Astrocyte of the cerebellum (primary cell): Measurements from ENCODE around the gene DDX23.

Experiments used
- DNase-seq: peaks from one replicate; pipeline ENCODE4 v3.0.0-alpha.2; 2011; ENCODE audit warnings: low read depth
- H3K4me3 ChIP-seq: 2 replicates; pipeline ENCODE4 v1.5.1; 2011; ENCODE audit warnings: mild to moderate bottlenecking, low read depth, low read length, moderate library complexity
- in situ Hi-C: cut with HindIII; loops from 2 replicates; pipeline ENCODE4 v1.10.0; 2017; ENCODE audit warnings: low sequenced_read_pairs
- TF ChIP-seq, protein P1 (sequence below): IDR thresholded peaks from 2 replicates; pipeline ENCODE4 v1.5.1; 2012; ENCODE audit warnings: low read length, low read depth, moderate library complexity, mild to moderate bottlenecking; ENCODE audit errors: missing control alignments

DDX23 gene

DNA sequence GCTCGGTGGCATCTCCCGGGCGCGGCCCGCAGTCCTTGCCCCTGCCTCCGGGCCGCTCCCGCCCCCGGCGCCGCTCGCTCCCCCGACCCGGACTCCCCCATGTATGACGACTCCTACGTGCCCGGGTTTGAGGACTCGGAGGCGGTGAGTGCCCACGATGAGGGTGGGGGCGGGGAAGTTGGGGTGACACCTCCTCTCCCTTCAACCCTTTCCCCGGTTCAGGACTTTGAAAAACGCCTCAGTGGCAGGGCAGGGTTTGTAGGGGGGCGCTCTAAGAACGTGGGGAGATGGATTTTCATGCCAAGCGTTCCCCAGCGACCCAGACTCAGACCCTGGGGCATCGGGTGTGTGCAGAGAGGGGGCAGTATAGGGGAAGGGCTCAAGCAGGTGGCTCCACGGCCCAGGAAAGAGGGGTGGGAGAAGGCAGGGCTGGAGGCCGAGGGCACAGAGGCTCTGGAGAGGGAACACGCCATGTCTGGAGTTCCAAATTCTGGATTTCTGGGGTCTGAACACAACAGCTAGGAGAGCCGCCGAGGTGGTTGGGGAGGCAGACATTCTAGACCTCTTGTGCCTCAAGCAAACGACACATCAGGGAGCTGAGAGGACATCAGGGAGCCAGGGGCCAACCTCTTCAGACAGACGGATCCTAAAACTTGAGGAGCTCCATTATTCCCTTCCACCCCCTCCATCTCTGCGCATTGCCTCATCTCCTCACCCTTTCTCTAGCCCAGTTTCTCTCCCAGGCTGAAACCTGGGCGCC is 33.0 kb downstream of the DDX23 start:
- no peak for DNase-seq
- in situ Hi-C loops = no loop called here
- TF ChIP-seq, protein P1, sequence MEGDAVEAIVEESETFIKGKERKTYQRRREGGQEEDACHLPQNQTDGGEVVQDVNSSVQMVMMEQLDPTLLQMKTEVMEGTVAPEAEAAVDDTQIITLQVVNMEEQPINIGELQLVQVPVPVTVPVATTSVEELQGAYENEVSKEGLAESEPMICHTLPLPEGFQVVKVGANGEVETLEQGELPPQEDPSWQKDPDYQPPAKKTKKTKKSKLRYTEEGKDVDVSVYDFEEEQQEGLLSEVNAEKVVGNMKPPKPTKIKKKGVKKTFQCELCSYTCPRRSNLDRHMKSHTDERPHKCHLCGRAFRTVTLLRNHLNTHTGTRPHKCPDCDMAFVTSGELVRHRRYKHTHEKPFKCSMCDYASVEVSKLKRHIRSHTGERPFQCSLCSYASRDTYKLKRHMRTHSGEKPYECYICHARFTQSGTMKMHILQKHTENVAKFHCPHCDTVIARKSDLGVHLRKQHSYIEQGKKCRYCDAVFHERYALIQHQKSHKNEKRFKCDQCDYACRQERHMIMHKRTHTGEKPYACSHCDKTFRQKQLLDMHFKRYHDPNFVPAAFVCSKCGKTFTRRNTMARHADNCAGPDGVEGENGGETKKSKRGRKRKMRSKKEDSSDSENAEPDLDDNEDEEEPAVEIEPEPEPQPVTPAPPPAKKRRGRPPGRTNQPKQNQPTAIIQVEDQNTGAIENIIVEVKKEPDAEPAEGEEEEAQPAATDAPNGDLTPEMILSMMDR = peak; percentile 7

DNA sequence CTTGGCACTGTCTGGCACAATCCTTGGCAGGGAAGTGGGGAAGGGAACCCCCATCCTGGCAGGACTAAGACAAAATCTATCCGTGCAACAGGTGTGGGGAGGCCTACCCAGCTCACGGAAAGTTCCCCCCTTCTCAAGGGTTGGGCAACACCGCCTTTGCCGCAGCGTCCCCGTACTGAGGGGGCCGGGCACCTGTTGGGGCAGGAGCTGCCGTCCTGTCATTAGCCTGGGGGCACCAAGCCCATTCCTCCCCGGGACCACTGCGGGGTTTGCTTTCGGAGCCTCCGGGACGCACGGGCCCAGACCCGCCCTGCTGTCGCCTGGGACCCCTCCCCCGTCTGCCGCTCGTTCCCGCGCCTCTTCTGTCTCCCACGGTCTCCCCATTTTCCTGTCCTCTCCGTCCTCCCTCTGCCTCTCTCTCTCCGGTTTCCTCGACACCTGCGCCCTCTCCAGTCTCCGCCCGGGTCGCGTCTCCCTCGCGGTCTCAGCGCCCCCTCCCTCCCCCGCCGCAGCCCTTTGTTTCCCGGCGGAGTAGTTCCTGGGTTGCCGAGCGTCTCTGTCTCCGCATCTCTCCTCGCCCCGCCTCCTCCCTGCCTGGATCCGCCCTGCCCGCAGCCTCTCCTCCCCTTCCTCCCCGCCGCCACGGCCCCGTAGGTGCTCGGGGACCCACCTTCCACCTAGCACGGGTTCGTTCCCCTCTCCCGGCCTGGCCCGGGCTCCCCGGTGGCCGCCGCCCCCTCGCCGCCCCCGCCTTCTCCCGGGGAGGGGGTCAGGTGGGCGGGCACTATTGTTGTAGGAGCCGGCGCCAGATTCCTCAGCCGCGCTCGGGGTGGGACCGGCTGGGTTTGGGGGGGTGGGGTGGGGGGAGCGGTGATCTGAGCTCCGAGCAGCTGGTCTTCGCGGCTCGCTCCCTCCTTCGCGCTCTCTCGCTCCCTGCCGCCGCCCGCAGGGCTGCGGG is 33.8 kb downstream of the DDX23 start, which contains the start of gene CACNB3:
Gene CACNB3 (plus strand): TSS at position 624 of the 958 bp plus-strand sequence. CDS start 434 bp downstream, outside the sequence.
- DNase-seq = no peak
- peak within 1 kb of the TSS; percentile 62 for H3K4me3 ChIP-seq
- TF ChIP-seq, protein P1 = no peak
- in situ Hi-C loops = no loop called here

More for the DNA sequence above, 33.0 kb downstream of the DDX23 start:
- peak overlapping the region; percentile 62 for H3K4me3 ChIP-seq

DNA sequence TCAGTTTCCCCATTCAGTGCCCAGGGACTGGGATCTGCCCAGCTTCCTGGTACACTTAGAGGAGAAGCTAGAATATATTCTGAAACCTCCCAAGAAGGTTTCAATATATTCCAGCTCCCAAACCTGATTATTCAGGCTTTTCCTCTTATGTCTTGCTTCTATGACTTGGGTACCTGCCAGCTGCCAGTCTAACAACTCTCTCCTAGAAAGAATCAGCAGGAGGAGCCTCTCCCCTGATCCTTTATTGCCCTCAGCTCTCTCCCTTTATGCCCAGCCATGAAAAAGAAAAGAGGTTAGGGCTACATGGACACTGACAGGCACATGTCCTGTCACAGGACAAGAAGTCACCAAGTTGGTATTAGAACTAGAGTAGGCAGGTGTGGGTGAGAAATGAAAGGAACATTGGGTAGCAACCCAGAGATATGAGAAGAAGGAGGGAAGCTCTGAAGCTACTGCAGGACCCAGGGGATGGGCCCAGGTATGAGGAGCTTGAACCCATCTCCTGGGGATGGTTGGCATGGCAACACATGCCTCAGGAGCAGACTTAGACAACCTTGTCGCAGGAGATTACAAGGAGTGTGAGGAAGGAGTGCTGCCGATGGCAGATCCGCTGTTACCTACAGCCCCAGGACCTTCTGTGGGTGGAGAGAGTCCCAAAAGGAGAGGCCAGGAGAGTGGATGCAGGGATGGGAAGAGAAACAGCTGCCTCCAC is 35.7 kb downstream of the DDX23 start:
- TF ChIP-seq, protein P1 = no peak
- peak overlapping the region; percentile 82 for H3K4me3 ChIP-seq
- DNase-seq = no peak
- in situ Hi-C loops = no loop called here

DNA sequence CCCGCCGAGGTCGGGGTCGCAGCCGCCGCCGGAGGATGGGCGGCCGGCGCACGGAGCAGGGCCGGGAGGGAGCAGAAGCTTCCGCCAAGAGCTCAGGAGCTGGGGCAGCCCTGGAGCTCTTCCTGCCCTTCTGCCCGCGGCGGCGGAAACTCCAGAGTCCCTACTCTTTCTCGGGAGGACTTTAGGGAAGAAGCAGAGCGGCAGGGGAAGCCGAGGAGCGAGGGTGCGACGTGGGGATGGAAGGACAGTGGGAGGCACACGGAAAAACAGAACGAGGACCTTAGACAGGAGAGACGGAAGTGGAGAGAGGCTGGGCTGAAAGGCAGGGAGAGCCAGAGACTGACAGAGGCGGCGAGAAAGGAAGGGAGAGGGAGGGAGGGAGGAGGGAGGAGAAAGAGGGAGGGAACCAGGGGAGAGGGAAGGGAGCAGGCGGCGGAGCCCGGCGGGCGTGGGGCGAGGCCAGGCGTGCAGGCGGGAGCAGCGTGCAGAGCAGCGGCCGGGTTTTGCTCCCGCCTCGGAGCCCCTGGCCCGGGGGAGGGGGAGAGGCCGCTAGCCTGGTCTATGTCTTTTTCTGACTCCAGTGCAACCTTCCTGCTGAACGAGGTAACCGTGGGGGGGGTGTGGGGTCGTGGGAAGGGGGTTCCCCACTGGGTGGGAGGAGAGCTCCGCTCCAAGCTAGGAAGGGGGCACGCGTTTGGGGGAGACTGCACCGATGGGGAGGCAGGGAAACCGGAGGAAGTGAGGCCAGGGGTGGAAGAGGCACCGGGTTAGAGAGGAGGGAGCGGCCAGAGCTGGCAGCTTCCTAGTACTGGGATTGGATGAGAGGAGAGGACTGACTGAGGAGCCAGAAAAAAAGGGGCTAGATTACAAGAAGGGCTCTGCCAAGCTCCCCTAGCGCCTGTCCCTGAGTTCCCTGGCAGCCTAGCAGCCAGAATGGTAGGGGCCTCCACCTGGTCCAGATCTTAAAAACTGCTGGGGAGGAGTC is 36.5 kb downstream of the DDX23 start:
- DNase-seq = peak; percentile 48
- TF ChIP-seq, protein P1 = no peak
- in situ Hi-C loops = no loop called here
- H3K4me3 ChIP-seq = peak overlapping the region; percentile 82

- no peak for DNase-seq
- in situ Hi-C loops = no loop called here
These were observed 37.5 kb downstream of the DDX23 start for GRCh38 chr12:48814262-48815125.

More at GRCh38 chr12:48814262-48815125, 37.5 kb downstream of the DDX23 start:
- H3K4me3 ChIP-seq = peak overlapping the region; percentile 82
- TF ChIP-seq, protein P1 = peak; percentile 99
